A673 (cell line): ENCODE results near the gene SFRP5. TPM values are rescaled to one million over a fixed set of nuclear protein-coding genes. Genes with fewer than 3 reads are reported as not detected.

Experiments used
- BruUV-seq: library from RNA; stranded (reverse); fragments of 400-500 nt; replicated peaks from 2 replicates; lab custom pipeline; 2021; lab: Mats Ljungman, UMichigan
- CTCF ChIA-PET: fragments of 300-600 bp; sonication (Branson Sonifier 250); formaldehyde crosslinking; loops from one replicate; lab custom pipeline; 2022; ENCODE audit warnings: antibody characterized with exemption; lab: Charles Lee
- POLR2A ChIA-PET: fragments of 300-600 bp; sonication (Branson Sonifier 250); formaldehyde crosslinking; loops from one replicate; lab custom pipeline; 2022; ENCODE audit warnings: antibody characterized with exemption; ENCODE audit not compliant: low non-redundant PET; lab: Charles Lee
- DNase-seq: peaks from one replicate; pipeline ENCODE4 v3.0.0-alpha.2; 2015; ENCODE audit warnings: low spot score
- H3K27ac ChIP-seq: fragments of 200-600 bp; sonication (generic); 2 replicates; pipeline ENCODE4 v1.5.1; 2016; ENCODE audit warnings: mixed run types, low read depth, mild to moderate bottlenecking, mixed read lengths, antibody characterized with exemption, low read length; ENCODE audit not compliant: poor library complexity, severe bottlenecking
- H3K27me3 ChIP-seq: fragments of 200-600 bp; sonication (generic); replicated peaks from 2 replicates; pipeline ENCODE4 v1.6.1; 2017; ENCODE audit warnings: mixed run types, low read depth, mild to moderate bottlenecking, mixed read lengths, antibody characterized with exemption, low read length; ENCODE audit not compliant: insufficient read depth, poor library complexity
- H3K36me3 ChIP-seq: fragments of 200-600 bp; sonication (generic); 2 replicates; pipeline ENCODE4 v1.6.1; 2016; ENCODE audit warnings: mixed run types, mild to moderate bottlenecking, mixed read lengths, antibody characterized with exemption, low read length; ENCODE audit not compliant: insufficient read depth, poor library complexity, severe bottlenecking
- H3K4me1 ChIP-seq: fragments of 200-600 bp; sonication (generic); 2 replicates; pipeline ENCODE4 v1.6.1; 2017; ENCODE audit warnings: mixed run types, mild to moderate bottlenecking, mixed read lengths, antibody characterized with exemption, low read length; ENCODE audit not compliant: insufficient read depth, poor library complexity, severe bottlenecking
- H3K4me3 ChIP-seq: fragments of 200-600 bp; sonication (generic); 2 replicates; pipeline ENCODE4 v1.5.1; 2016; ENCODE audit warnings: low read depth, mixed run types, mild to moderate bottlenecking, mixed read lengths, low read length; ENCODE audit not compliant: poor library complexity, severe bottlenecking
- H3K9me3 ChIP-seq: fragments of 200-600 bp; sonication (generic); 2 replicates; pipeline ENCODE4 v1.6.1; 2016; ENCODE audit warnings: mixed run types, low read depth, mild to moderate bottlenecking, mixed read lengths, antibody characterized with exemption, low read length; ENCODE audit not compliant: poor library complexity, severe bottlenecking
- EZH2 ChIP-seq: fragments of 200-600 bp; sonication (generic); IDR thresholded peaks from 2 replicates; pipeline ENCODE4 v1.6.1; 2017; ENCODE audit warnings: borderline replicate concordance, low read depth, mild to moderate bottlenecking, mixed read lengths, antibody characterized with exemption, low read length; ENCODE audit not compliant: poor library complexity, severe bottlenecking
- intact Hi-C: fragments of 100-400 bp; cut with micrococcal nuclease; formaldehyde crosslinking; loops from one replicate; pipeline ENCODE4 v1.10.0; 2022; ENCODE audit not compliant: unreplicated experiment
- total RNA-seq: library from RNA; stranded (reverse); gene quantifications from 2 replicates; pipeline ENCODE4 v1.2.3, GENCODE V29; 2021
- TF ChIP-seq, protein P1 (sequence below): fragments of 300-800, 200-600 bp; sonication (generic); conservative IDR thresholded peaks from 2 replicates; pipeline ENCODE4 v1.5.1; 2017; ENCODE audit warnings: low read depth, mild to moderate bottlenecking, antibody characterized with exemption, low read length, moderate library complexity, mixed read lengths

The SFRP5 gene
- total RNA-seq, 1 experiment from 2014 or later = not detected

GRCh38 chr10:97805949-97806348 is 34.1 kb upstream of the SFRP5 start:
- Histone ChIP-seq H3K27ac (no peak overlapping the region), H3K9me3 (no peaks in the 10 kb centered on the region), H3K27me3 (no peaks in the 10 kb centered on the region), H3K4me3 (no peak overlapping the region), H3K4me1 (no peaks in the 10 kb centered on the region), H3K36me3 (no peaks in the 10 kb centered on the region)
- CTCF ChIA-PET = no interaction called here
- TF ChIP-seq, protein P1, sequence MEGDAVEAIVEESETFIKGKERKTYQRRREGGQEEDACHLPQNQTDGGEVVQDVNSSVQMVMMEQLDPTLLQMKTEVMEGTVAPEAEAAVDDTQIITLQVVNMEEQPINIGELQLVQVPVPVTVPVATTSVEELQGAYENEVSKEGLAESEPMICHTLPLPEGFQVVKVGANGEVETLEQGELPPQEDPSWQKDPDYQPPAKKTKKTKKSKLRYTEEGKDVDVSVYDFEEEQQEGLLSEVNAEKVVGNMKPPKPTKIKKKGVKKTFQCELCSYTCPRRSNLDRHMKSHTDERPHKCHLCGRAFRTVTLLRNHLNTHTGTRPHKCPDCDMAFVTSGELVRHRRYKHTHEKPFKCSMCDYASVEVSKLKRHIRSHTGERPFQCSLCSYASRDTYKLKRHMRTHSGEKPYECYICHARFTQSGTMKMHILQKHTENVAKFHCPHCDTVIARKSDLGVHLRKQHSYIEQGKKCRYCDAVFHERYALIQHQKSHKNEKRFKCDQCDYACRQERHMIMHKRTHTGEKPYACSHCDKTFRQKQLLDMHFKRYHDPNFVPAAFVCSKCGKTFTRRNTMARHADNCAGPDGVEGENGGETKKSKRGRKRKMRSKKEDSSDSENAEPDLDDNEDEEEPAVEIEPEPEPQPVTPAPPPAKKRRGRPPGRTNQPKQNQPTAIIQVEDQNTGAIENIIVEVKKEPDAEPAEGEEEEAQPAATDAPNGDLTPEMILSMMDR = no peak
- no peak for TF ChIP-seq EZH2
- DNase-seq = no peak
- intact Hi-C loops = no loop called here
- no TSS peak for BruUV-seq
- POLR2A ChIA-PET = no interaction called here

- Histone ChIP-seq H3K4me3 (no peak overlapping the region), H3K27me3 (no peaks in the 10 kb centered on the region), H3K36me3 (no peaks in the 10 kb centered on the region), H3K4me1 (no peaks in the 10 kb centered on the region), H3K27ac (no peak overlapping the region), H3K9me3 (no peaks in the 10 kb centered on the region)
- BruUV-seq = no TSS peak
- ChIA-PET POLR2A (no interaction called here), CTCF (no interaction called here)
- DNase-seq = no peak
- TF ChIP-seq EZH2 = no peak
- TF ChIP-seq, protein P1 = no peak
- intact Hi-C loops = no loop called here
Observed at GRCh38 chr10:97805096-97805884, 33.5 kb upstream of the SFRP5 start.

DNA sequence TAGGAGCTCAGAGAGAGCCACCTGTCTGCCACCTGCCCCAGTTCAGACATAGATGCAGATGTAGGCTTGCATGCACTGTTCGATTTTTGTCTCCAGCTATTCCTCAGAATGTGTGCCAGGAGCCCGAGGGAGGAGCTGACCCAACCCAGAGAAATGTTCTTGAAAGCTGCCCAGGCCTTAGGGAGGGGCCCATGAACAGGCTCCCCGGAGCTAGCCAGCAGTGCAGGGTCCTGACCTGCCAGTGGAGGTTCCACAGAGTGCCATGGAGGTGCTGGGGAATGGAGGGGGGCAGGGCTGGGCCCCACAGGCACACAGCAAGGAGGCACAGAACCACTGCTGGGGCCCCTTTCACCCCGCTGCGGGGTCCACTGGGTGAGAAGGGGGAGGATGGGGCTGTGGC is 29.6 kb upstream of the SFRP5 start:
- TF ChIP-seq EZH2 = no peak
- TF ChIP-seq, protein P1 = no peak
- no peak overlapping the region for H3K27ac ChIP-seq
- H3K36me3 ChIP-seq = no peaks in the 10 kb centered on the region
- intact Hi-C loops = no loop called here
- no peak for DNase-seq
- no TSS peak for BruUV-seq
- no peak overlapping the region for H3K4me3 ChIP-seq
- H3K4me1 ChIP-seq = no peaks in the 10 kb centered on the region
- ChIA-PET POLR2A (no interaction called here), CTCF (interaction anchor here (0.6 kb wide), 1 partner anchor 8 kb away, joined by 4 read pairs; no protein-coding TSS in a partner anchor)
- H3K27me3 ChIP-seq = peaks cover 9% of the 10 kb centered on the region
- H3K9me3 ChIP-seq = peaks cover 5% of the 10 kb centered on the region
